Epithelial cell of umbilical artery (primary cell): ENCODE data around the gene SPRR4. TPM values are rescaled to one million over a fixed set of nuclear protein-coding genes. Genes with fewer than 3 reads are reported as not detected.

Source experiments
- total RNA-seq: library from RNA; depleted of rRNA; stranded (reverse); fragments of >200 nt; gene quantifications from 2 replicates; pipeline ENCODE4 v1.2.3, GENCODE V29; 2014

Gene SPRR4
- total RNA-seq, result not detected in 2 replicates

GRCh38 chr1:152970495-152970894 is at the start of gene SPRR4:
TSS of gene SPRR4 (plus strand) at chr1:152970648. CDS start at chr1:152971891, 1,243 bp downstream.

GRCh38 chr1:152946651-152947256 is 23.7 kb upstream of the SPRR4 start, which contains the start of gene SPRR5:
TSS of gene SPRR5 (plus strand) at chr1:152947206. CDS start at chr1:152948555, 1,349 bp downstream.

GRCh38 chr1:152983743-152984142 is 13.3 kb downstream of the SPRR4 start, which contains the start of gene SPRR1A:
TSS of gene SPRR1A (plus strand) at chr1:152984081. CDS start at chr1:152985231, 1,150 bp downstream.

GRCh38 chr1:153001382-153001781 is 30.9 kb downstream of the SPRR4 start, which contains the start of gene SPRR3:
TSS of gene SPRR3 (plus strand) at chr1:153001749. CDS start at chr1:153003021, 1,272 bp downstream.

Other genes with a start within 250 kb of the SPRR4 start
- gene KPRP, start 212.6 kb upstream of the SPRR4 start, total RNA-seq, result not detected in 2 replicates
- not detected in 2 replicates for gene LCE1F, start 195.5 kb upstream of the SPRR4 start, total RNA-seq
- gene LCE1E, start 184.4 kb upstream of the SPRR4 start, total RNA-seq, result not detected in 2 replicates
- not detected in 2 replicates for gene LCE1D, start 173.9 kb upstream of the SPRR4 start, total RNA-seq
- gene LCE1C, start 164.0 kb upstream of the SPRR4 start, total RNA-seq, result not detected in 2 replicates
- not detected in 2 replicates for gene LCE1B, start 158.7 kb upstream of the SPRR4 start, total RNA-seq
- gene LCE1A, start 143.2 kb upstream of the SPRR4 start, total RNA-seq, result not detected in 2 replicates
- gene LCE6A, start 127.8 kb upstream of the SPRR4 start, total RNA-seq, result not detected in 2 replicates
- not detected in 2 replicates for gene LCE7A, start 110.7 kb upstream of the SPRR4 start, total RNA-seq
- gene SMCP, start 92.3 kb upstream of the SPRR4 start, total RNA-seq, result not detected in 2 replicates
- gene IVL, start 62.1 kb upstream of the SPRR4 start, total RNA-seq, result not detected in 2 replicates
- not detected in 2 replicates for gene SPRR5, start 23.4 kb upstream of the SPRR4 start, total RNA-seq
- not detected in 2 replicates for gene SPRR1A, start 13.4 kb downstream of the SPRR4 start, total RNA-seq
- not detected in 2 replicates for gene SPRR3, start 31.1 kb downstream of the SPRR4 start, total RNA-seq
- not detected in 2 replicates for gene SPRR1B, start 60.6 kb downstream of the SPRR4 start, total RNA-seq
- gene SPRR2D, start 70.5 kb downstream of the SPRR4 start, total RNA-seq, result not detected in 2 replicates
- not detected in 2 replicates for gene SPRR2A, start 86.9 kb downstream of the SPRR4 start, total RNA-seq
- gene SPRR2B, start 101.0 kb downstream of the SPRR4 start, total RNA-seq, result not detected in 2 replicates
- not detected in 2 replicates for gene SPRR2E, start 123.9 kb downstream of the SPRR4 start, total RNA-seq
- gene SPRR2F, start 142.9 kb downstream of the SPRR4 start, total RNA-seq, result not detected in 2 replicates
- gene SPRR2G, start 180.2 kb downstream of the SPRR4 start, total RNA-seq, result not detected in 2 replicates
- not detected in 2 replicates for gene LELP1, start 232.8 kb downstream of the SPRR4 start, total RNA-seq
- gene PRR9, start 246.9 kb downstream of the SPRR4 start, total RNA-seq, result not detected in 2 replicates